HT1080 (cell line): ENCODE measurements around the gene ZHX3. TPM values are rescaled to one million over a fixed set of nuclear protein-coding genes. Genes with fewer than 3 reads are reported as not detected.

ENCODE experiments used
- DNase-seq: peaks from one replicate; pipeline ENCODE4 v3.0.0-alpha.2; 2015; ENCODE audit warnings: low read depth
- total RNA-seq: library from RNA; depleted of rRNA; stranded (reverse); fragments of >200 nt; shearing (Covaris generic); gene quantifications from 2 replicates; pipeline ENCODE4 v1.2.3, GENCODE V29; 2014

ZHX3 gene
- total RNA-seq, 1 experiment from 2014 or later = 22.0 TPM

- no peak for DNase-seq
Observed at GRCh38 chr20:41155261-41155660, 162.3 kb downstream of the ZHX3 start.

- no peak for DNase-seq
Observed at GRCh38 chr20:41154436-41155176, 162.9 kb downstream of the ZHX3 start.

- no peak for DNase-seq
Observed at GRCh38 chr20:41152108-41152757, 165.3 kb downstream of the ZHX3 start.

GRCh38 chr20:41151134-41151869 lies 166.2 kb downstream of the ZHX3 start:
- DNase-seq = no peak

- DNase-seq = no peak
Observed at GRCh38 chr20:41150664-41151063, 166.9 kb downstream of the ZHX3 start.

- no peak for DNase-seq
Observed at GRCh38 chr20:41148942-41149341, 168.6 kb downstream of the ZHX3 start.

GRCh38 chr20:41147767-41148191 lies 169.8 kb downstream of the ZHX3 start:
- DNase-seq = no peak

- DNase-seq = no peak
Observed at GRCh38 chr20:41145821-41146620, 171.5 kb downstream of the ZHX3 start.

- no peak for DNase-seq
Observed at GRCh38 chr20:41145317-41145716, 172.2 kb downstream of the ZHX3 start.

GRCh38 chr20:41143354-41143753 lies 174.2 kb downstream of the ZHX3 start:
- no peak for DNase-seq

GRCh38 chr20:41142919-41143318 lies 174.6 kb downstream of the ZHX3 start:
- no peak for DNase-seq

- no peak for DNase-seq
Observed at GRCh38 chr20:41142245-41142644, 175.3 kb downstream of the ZHX3 start.

GRCh38 chr20:41141153-41141815 lies 176.2 kb downstream of the ZHX3 start:
- DNase-seq = peak; percentile 56

- DNase-seq = no peak
Observed at GRCh38 chr20:41140226-41141133, 177.1 kb downstream of the ZHX3 start.

GRCh38 chr20:41139227-41140093 lies 178.1 kb downstream of the ZHX3 start:
- DNase-seq = no peak

- no peak for DNase-seq
Observed at GRCh38 chr20:41138475-41139226, 178.9 kb downstream of the ZHX3 start.

GRCh38 chr20:41137614-41138474 lies 179.7 kb downstream of the ZHX3 start:
- DNase-seq = peak; percentile 76
